ENCODE measurements around the gene ATP2C1. TPM values are rescaled to one million over a fixed set of nuclear protein-coding genes. Genes with fewer than 3 reads are reported as not detected.

The ATP2C1 gene
- total and polyA plus RNA-seq, 9 of the 15 experiments (the other 6 are each of a cell fraction or from before 2014, with no cell fraction given) = 10.0 to 53.5 (median 27.9) TPM

DNA sequence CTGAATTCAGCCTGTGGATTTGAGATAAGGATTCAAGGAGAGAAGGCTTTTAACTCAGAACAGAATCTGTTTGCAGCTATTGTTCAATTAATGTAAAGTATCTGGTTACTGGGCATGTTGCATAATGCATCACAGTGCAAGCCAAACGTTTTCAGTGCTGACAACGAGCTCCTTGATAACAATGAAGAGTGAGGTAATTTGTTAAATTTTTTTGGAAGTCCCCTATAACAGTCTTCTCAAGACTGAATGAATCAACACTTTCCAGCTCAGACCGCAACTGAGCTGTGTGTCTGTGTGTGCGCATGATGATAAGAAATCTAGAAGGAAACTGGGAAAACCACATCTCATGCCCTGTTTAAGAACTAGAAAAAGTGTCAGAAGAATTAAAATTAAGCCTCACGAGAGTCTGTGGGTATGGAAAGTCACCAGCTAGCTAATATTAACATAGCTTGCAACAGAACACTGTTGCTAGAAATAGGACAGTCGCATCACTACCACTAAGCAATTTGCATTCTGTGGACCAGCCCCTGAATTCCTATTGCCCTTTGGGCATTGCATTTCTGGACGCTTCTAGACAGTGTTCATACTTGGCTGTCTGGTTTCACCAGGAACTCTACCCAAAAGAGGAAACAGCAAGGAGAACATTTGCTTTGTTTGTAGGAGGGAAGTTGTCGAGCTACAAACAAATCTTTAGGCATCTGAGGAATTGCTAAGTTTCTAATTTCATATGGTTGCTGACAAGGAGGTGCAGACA lies 43.7 kb upstream of the ATP2C1 start (continued):
- TF ChIP-seq, protein P1, sequence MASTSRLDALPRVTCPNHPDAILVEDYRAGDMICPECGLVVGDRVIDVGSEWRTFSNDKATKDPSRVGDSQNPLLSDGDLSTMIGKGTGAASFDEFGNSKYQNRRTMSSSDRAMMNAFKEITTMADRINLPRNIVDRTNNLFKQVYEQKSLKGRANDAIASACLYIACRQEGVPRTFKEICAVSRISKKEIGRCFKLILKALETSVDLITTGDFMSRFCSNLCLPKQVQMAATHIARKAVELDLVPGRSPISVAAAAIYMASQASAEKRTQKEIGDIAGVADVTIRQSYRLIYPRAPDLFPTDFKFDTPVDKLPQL (IDR thresholded peaks at IDR 0.05; ENCODE audit: extremely low read depth, insufficient read length) = no peak
- no peak for TF ChIP-seq SMAD2 (IDR thresholded peaks at IDR 0.05; ENCODE audit: low read depth, low read length)
- peak; percentile 41 for TF ChIP-seq BRD9 (IDR thresholded peaks at IDR 0.05; ENCODE audit: low read depth, partially characterized antibody)
- no peak for TF ChIP-seq ZBTB17 (CRISPR knock-in tag; IDR thresholded peaks at IDR 0.05)
- no peak for TF ChIP-seq ZNF324 (CRISPR knock-in tag; IDR thresholded peaks at IDR 0.05)
- peak; percentile 88 for TF ChIP-seq HDAC3 (IDR thresholded peaks at IDR 0.05; ENCODE audit: borderline replicate concordance, partially characterized antibody)
- TF ChIP-seq POLR2AphosphoS5 (IDR thresholded peaks at IDR 0.05; ENCODE audit: control insufficient read depth, insufficient read depth, low read depth, low read length) = peak; percentile 70; the same call in 1 of the 2 replicates
- TF ChIP-seq SRSF7 (optimal IDR thresholded peaks at IDR 0.05; ENCODE audit: low read depth, low read length) = no peak
- TF ChIP-seq MEF2D (tag; conservative IDR thresholded peaks at IDR 0.05; ENCODE audit: low read depth) = peak; percentile 96
- no peak for TF ChIP-seq SNRNP70 (optimal IDR thresholded peaks at IDR 0.05; ENCODE audit: low read depth, low read length)
- TF ChIP-seq ZSCAN29 (IDR thresholded peaks at IDR 0.05) = no peak
- TF ChIP-seq ZNF232 (CRISPR knock-in tag; IDR thresholded peaks at IDR 0.05) = no peak
- no peak for TF ChIP-seq SETDB1 (IDR thresholded peaks at IDR 0.05; ENCODE audit: low read length)
- no peak for TF ChIP-seq ATF1 (CRISPR knock-in tag; IDR thresholded peaks at IDR 0.05)
- TF ChIP-seq ATF1 (tag; IDR thresholded peaks at IDR 0.05) = peak; percentile 75
- no peak for TF ChIP-seq ASH1L (IDR thresholded peaks at IDR 0.05; ENCODE audit: borderline replicate concordance, low read depth, partially characterized antibody)
- TF ChIP-seq SRSF9 (IDR thresholded peaks at IDR 0.05; ENCODE audit: borderline replicate concordance, low read depth, low read length) = no peak
- peak; percentile 94 for TF ChIP-seq CBFA2T3 (IDR thresholded peaks at IDR 0.05)
- peak; percentile 51 for TF ChIP-seq DACH1 (IDR thresholded peaks at IDR 0.05; ENCODE audit: partially characterized antibody)
- no peak for TF ChIP-seq HMGXB4 (CRISPR knock-in tag; IDR thresholded peaks at IDR 0.05)
- TF ChIP-seq, protein P2, sequence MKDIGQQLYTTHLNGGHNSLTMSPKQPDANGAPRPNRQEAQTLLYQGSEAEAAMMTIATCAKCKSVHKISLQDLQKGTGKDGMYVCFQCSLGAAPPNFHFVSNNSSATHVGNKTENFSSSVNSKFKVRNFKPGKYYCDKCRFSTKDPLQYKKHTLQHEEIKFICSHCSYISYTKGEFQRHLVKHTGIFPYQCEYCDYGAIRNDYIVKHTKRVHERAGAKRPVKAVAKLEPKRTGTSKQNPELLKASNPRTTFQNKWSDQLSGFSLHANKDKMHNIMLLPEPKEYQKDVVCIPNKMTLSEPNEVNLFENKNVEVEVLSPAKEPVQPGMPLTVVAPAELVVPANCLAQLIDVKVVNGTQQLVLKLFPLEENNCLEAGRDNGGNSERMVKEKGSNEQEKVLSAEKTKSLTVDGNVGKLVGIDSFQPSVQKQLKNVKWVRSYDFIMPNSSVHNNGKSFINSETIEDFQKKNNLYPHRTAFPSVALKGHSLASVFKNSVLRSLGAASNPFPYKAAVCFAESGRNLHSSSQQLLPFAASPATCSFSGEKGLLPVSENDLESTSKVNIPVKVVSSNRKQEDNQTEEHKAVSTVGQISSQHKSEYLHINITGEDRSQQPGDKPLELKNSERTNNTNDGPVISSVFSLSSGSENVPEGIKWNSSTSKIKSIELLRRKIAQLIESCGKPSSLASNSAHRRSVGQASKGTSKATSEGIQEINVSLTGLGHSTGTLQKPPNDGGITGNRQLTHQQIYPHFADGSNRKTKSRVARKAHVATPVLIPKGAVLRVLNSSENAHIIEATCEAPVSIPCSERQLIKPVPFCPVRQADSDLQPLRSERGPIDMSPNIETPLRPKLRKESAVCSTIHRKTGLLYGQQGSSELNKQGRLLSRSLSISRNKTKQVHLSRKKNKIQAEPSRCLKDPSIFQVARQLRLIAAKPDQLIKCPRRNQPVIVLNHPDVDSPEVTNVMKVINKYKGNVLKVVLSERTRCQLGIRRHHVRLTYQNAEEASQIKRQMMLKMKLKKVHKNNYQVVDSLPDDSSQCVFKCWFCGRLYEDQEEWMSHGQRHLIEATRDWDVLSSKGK (CRISPR knock-in tag; IDR thresholded peaks at IDR 0.05) = no peak
- no peak for TF ChIP-seq RFX7 (CRISPR knock-in tag; IDR thresholded peaks at IDR 0.05)
- peak in 1 of 2 experiments; percentile 83; a peak in 2 of 4 replicates for TF ChIP-seq RCOR1 (IDR thresholded peaks at IDR 0.05; ENCODE audit: borderline replicate concordance in 1 of 2, low read depth in 2 of 2, low read length in 2 of 2)
- TF ChIP-seq CBX3 (IDR thresholded peaks at IDR 0.05; ENCODE audit: borderline replicate concordance in 1 of 2, low read length in 2 of 2) = 0 out of 3 replicates have a peak, but pooled peaks of 1 of the 2 experiments have one; percentile 26
- peak; percentile 73 for TF ChIP-seq MAFG (tag; conservative IDR thresholded peaks at IDR 0.05)
